GM10266 (cell line): ENCODE results near the gene PAXIP1.

Source experiments
- DNase-seq: peaks from one replicate; pipeline ENCODE4 v3.0.0; 2012; ENCODE audit errors: extremely low spot score
- TF ChIP-seq, protein P1 (sequence below): IDR thresholded peaks from 2 replicates; pipeline ENCODE4 v1.5.1; 2012; ENCODE audit warnings: mild to moderate bottlenecking, low read depth; ENCODE audit not compliant: control insufficient read depth, insufficient read depth; ENCODE audit errors: missing control alignments

The PAXIP1 gene

DNA sequence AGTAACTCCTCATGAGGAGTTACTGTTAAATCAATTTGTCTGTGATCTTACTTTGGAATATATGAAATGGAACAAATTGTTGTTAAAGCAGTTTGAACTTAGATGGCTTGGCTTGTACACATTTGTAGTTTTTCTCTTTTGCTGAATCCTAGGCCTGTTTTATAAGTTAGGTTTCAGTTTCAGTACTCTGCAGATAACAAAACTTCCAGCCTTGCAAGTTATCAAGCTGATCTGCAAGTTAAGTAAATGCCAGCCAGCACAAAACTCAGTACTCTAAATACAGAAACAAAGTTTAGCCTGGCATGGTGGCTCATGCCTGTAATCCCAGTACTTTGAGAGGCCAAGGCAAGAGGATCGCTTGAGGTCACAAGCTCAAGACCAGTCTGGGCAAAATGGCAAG lies 25.0 kb upstream of the PAXIP1 start:
- TF ChIP-seq, protein P1, sequence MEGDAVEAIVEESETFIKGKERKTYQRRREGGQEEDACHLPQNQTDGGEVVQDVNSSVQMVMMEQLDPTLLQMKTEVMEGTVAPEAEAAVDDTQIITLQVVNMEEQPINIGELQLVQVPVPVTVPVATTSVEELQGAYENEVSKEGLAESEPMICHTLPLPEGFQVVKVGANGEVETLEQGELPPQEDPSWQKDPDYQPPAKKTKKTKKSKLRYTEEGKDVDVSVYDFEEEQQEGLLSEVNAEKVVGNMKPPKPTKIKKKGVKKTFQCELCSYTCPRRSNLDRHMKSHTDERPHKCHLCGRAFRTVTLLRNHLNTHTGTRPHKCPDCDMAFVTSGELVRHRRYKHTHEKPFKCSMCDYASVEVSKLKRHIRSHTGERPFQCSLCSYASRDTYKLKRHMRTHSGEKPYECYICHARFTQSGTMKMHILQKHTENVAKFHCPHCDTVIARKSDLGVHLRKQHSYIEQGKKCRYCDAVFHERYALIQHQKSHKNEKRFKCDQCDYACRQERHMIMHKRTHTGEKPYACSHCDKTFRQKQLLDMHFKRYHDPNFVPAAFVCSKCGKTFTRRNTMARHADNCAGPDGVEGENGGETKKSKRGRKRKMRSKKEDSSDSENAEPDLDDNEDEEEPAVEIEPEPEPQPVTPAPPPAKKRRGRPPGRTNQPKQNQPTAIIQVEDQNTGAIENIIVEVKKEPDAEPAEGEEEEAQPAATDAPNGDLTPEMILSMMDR: no peak
- DNase-seq: no peak

DNA sequence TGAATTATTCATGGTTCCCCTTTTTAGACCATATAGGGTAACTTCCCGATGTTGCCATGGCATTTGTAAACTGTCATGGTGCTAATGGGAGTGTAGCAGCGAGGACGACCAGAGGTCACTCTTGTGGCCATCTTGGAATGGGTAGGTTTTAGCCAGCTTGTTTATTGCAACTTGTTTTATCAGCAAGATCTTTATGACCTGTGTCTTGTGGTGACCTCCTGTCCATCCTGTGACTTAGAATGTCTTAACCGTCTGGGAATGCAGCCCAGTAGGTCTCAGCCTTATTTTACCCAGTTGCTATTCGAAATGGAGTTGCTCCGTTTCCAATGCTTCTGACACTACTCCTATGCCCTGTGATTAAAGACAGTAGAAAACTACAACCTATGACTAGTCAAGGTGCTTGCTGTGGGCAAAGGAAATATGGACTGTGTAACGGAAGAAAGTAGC lies 18.8 kb upstream of the PAXIP1 start:
- TF ChIP-seq, protein P1: no peak
- DNase-seq: no peak

DNA sequence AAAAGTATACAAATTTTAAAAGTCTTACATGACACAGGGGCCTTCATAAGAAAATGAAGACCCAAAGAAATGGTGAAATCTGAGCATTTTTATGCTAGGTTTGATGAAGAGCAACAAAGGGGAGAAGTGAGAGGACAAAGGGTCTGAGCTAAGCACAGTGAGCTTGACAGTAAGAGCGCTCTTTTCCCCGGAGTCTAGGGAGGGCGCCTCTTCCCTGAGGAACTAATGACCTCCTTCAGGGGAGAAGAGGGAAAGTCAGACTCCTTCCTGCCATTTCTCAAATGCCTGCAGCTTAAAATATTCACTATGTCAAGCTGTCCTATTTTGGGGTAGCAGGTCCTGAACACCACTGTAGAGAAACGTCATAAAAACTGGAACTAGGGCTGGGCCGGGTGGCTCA lies 18.1 kb upstream of the PAXIP1 start:
- DNase-seq: no peak

DNA sequence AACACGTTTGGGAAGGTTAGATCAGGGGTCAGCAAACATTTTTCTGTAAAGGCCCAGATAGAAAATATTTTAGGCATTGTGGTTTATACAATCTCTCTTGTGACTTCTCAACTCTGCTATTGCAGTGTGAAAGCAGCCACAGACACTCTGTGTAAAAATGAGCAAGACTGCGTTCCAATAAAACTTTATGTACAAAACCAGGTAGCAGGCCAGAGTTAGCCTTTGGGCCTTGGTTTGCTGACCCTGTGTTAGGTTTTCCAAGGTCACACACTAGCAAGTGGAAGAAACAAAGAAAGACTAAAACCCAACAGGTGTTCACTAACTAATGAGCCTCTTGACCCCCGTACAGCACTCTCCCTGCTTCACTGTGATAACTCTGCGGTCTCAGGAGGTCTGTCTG lies 14.9 kb upstream of the PAXIP1 start:
- DNase-seq: no peak
- TF ChIP-seq, protein P1: no peak

More for the DNA sequence above, 18.1 kb upstream of the PAXIP1 start:
- TF ChIP-seq, protein P1: no peak

DNA sequence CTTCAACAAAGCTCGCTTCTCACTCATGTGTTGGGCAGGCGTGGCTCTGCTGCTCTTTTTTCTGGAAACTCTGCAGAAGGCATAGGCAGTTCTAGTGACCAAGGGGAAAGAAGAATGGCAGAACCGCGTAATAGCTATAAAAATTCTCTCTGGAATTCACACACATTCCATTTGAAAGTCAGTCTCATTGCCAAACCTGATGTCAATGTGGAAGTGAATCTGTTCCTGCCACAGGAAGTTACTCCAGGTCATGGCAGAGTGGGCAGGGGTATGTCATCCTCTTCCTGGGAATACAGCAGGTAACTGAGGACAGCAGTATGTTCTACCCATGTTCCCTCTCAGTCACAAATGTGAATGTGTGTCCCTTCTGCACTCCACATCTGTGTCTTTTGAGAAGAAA lies 8.2 kb upstream of the PAXIP1 start:
- no peak for DNase-seq
- TF ChIP-seq, protein P1: no peak

DNA sequence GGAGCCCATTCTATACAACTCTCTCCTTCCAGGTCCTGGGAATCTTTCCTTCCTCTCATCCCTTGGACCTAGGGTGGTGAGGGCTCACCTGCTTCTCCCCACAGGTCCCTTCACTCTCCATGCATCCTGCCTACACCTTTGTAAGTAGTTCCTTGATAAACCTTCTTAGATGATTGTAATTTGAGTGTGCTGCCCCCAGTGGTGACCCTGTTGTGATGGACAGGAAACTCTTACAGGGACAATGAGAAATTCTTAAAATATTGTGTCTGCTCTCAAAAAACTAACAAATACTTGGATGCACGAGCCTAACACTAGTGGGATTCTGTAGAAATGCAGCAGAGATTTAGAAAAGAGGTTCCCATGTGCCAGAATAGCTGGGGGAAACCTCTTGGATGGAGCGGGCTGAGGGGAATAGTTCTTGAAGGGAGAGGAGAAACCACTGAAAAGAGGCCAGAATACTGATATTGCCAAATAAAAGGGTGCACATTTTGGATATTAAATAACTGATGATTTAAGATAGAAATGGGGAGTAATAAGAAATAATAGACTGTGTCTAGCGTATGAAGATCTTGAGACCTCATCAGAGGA lies 6.7 kb upstream of the PAXIP1 start:
- TF ChIP-seq, protein P1: peak; percentile 51
- DNase-seq: no peak

DNA sequence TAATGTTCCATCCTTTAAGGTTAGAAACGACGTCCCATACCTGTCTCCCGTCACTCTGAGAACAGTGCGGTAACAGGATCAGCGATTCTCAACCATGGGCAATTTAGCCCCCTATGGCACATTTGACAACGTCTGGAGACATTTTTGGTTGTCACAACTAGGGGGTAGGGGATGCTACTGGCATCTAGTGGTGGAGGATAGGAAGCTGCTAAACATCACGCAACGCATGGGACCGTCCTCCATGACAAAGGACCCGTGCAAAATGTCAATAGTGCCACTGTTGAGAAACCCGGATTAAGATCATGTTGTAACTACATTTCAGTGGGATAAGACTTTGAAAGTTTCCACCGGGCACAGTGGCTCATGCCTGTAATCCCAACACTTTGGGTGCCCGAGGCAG lies 5.0 kb upstream of the PAXIP1 start:
- DNase-seq: peak; percentile 24
- TF ChIP-seq, protein P1: peak; percentile 34
